GM12874 (cell line): Measurements from ENCODE around the gene PLEKHA5.

ENCODE experiments used
- CTCF ChIP-seq: IDR thresholded peaks from 2 replicates; pipeline ENCODE4 v1.5.1; 2011; ENCODE audit warnings: low read depth, mild to moderate bottlenecking, control low read depth, low read length, moderate library complexity; ENCODE audit not compliant: insufficient read depth

Gene PLEKHA5

DNA sequence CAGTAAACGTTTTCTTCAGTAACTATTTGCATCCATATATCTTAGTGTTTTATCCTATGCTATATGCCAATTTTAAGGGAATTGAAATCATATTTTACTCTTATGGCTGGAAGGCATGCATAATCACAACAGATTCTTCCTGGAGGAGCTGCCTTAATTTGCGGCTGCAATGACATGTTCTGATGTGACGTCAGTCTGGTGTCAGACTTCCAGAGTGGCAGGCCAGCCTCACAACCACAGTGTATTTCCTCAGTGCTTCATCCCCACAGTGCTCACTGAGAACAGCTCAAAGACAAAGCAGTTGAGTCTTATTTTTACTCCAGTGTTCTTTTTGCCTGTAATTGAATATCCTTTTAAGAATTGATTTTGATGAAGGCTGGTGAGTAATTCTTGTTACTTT, 107.1 kb downstream of the PLEKHA5 start:
- no peak for TF ChIP-seq CTCF

DNA sequence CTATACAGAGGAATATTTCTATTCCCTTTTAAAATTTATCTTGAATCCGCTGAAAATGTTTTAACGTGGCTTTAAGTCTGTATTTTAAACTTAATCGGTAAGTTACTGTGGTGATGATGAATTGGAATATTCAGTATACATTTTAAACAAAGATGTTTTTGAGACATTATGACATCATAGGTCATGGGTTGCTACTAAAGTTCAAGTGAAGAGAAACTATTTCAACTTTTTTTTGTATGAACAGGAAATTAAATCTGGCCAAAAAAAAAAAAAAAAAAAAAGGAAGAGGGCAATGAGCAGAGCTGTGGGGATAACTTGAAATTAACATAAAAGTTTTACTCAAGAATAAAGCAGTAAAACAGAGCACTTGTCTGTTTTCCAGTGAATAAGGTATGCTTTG, 109.0 kb downstream of the PLEKHA5 start:
- no peak for TF ChIP-seq CTCF

DNA sequence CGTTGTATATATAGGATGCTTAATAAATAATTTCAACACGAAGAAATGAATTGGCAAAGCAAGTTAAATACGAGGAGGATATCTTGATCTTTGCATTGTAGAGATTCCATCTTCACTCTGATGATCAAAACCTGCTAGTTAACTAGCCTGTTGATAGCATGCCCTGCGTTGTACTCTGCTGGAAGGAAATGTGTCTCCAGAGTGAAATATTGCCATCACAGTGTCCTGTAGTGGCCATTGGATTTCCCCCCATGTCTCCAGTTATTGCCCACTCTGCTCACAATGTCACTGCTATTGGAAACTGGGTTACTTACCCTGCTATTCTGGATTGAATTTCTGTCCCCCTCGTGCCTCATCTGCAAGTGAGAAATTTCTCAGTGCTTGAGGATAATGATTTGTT, 109.6 kb downstream of the PLEKHA5 start:
- TF ChIP-seq CTCF = no peak

- TF ChIP-seq CTCF = no peak
Measured at GRCh38 chr12:19239616-19240234, 110.2 kb downstream of the PLEKHA5 start.

- TF ChIP-seq CTCF = no peak
Measured at GRCh38 chr12:19242581-19242980, 113.0 kb downstream of the PLEKHA5 start.

GRCh38 chr12:19243551-19243950, 114.0 kb downstream of the PLEKHA5 start:
- no peak for TF ChIP-seq CTCF

- TF ChIP-seq CTCF = no peak
Measured at GRCh38 chr12:19244312-19244711, 114.8 kb downstream of the PLEKHA5 start.
